Vagina (tissue), 2 donors: Measurements from ENCODE around the gene ZSCAN23. TPM values are rescaled to one million over a fixed set of nuclear protein-coding genes. Genes with fewer than 3 reads are reported as not detected.
A peak's percentile ranks its signal among the peaks of the same experiment; 100 is the strongest.

Source experiments
- DNase-seq, 2 donors: peaks; one replicate each; pipeline ENCODE4 v3.0.0-alpha.2; 2017; ENCODE audit errors: extremely low spot score in 2 of 2
- H3K27ac ChIP-seq: fragments of 200-600 bp; sonication (generic); one replicate; pipeline ENCODE4 v1.5.1; 2019
- H3K27me3 ChIP-seq: fragments of 200-600 bp; sonication (generic); one replicate; pipeline ENCODE4 v1.5.1; 2019
- H3K36me3 ChIP-seq, 2 donors: fragments of 200-600 bp; sonication (generic); one replicate each; pipeline ENCODE4 v1.5.1; 2017 to 2019
- H3K4me1 ChIP-seq: fragments of 200-600 bp; sonication (generic); one replicate; pipeline ENCODE4 v1.5.1; 2019
- H3K4me3 ChIP-seq, 2 donors: fragments of 200-600 bp; sonication (generic); 1 replicate in 1 of 2; 2 replicates in 1 of 2; pipeline ENCODE4 v1.5.1; 2016 to 2019
- H3K9me3 ChIP-seq: fragments of 200-600 bp; sonication (generic); one replicate; pipeline ENCODE4 v1.5.1; 2019
- POLR2A ChIP-seq, 2 donors: fragments of 450-650 bp; IDR thresholded peaks; one replicate each; pipeline ENCODE4 v1.6.1; 2017; ENCODE audit warnings: antibody characterized with exemption in 2 of 2, mild to moderate bottlenecking in 2 of 2, moderate library complexity in 2 of 2
- POLR2AphosphoS5 ChIP-seq, 2 donors: sonication (generic); formaldehyde crosslinking; IDR thresholded peaks; one replicate each; pipeline ENCODE4 v1.9.0; 2017; ENCODE audit warnings: antibody characterized with exemption in 2 of 2, mild to moderate bottlenecking in 2 of 2, low read depth in 1 of 2; ENCODE audit not compliant: insufficient read depth in 1 of 2
- intact Hi-C: fragments of 100-400 bp; cut with DNase I; formaldehyde crosslinking; loops from one replicate; pipeline ENCODE4 v1.15.1; 2023
- small RNA-seq: library from RNA; depleted of rRNA; stranded (forward); fragments of <200 nt; gene quantifications from one replicate; pipeline ENCODE3, GENCODE V24; 2016
- total RNA-seq: library from RNA; depleted of rRNA; stranded (reverse); fragments of >200 nt; gene quantifications from one replicate; pipeline ENCODE4 v1.2.3, GENCODE V29; 2016
- TF ChIP-seq, protein P1 (sequence below), 3 experiments: fragments of 450-650 bp in 2 of 3; fragments of 200-600 bp in 1 of 3; sonication (generic) in 1 of 3; IDR thresholded peaks; one replicate each; pipeline ENCODE4 v1.5.1; 2017 to 2019; ENCODE audit warnings: antibody characterized with exemption in 3 of 3, mild to moderate bottlenecking in 2 of 3, moderate library complexity in 2 of 3

Gene ZSCAN23
- total RNA-seq, 1 donor from 2014 or later = 0.98 TPM

DNA sequence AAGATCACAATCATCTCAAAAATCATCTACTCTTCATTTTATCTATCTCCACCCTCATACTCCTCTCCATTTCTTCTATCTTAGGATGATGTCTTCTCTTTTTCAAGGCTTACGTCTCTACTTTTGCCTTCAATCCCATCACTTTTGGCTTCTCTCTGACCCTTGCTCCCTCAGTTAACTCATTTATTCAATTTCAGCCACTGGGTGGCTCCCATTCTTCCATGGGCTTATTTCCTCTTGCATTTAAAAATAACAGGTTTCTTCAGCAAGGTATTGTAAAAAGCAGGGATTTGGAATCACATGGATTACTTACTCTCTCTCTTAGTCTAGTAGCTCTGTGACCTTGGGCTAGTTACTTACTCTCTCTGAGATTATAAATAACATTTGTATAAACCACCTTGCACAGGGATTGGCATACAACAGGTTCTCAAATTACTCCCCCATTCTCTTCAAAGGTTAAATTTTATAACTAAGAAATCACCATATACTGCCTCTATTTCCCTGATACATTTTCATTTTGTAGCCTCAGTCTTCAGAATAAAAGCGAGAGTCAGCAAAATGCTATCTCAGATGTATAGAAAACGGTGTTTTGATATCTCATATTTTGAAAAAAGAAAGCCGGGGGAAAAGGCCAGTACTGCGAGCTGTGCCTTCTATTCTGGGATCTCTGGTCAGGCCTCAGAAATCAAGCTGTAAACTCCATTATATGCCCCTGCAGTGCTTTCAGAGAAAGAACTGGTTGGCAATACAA lies 49.2 kb downstream of the ZSCAN23 start:
- no peak overlapping the region for H3K4me3 ChIP-seq
- H3K27me3 ChIP-seq = no peaks in the 10 kb centered on the region
- H3K36me3 ChIP-seq = peaks cover 0 to 49% of the 10 kb centered on the region in 2 donors
- TF ChIP-seq POLR2AphosphoS5 (IDR thresholded peaks at IDR 0.05; ENCODE audit: insufficient read depth in 1 of 2, low read depth in 1 of 2) (no peak), POLR2A (IDR thresholded peaks at IDR 0.05) (no peak)
- TF ChIP-seq, protein P1, sequence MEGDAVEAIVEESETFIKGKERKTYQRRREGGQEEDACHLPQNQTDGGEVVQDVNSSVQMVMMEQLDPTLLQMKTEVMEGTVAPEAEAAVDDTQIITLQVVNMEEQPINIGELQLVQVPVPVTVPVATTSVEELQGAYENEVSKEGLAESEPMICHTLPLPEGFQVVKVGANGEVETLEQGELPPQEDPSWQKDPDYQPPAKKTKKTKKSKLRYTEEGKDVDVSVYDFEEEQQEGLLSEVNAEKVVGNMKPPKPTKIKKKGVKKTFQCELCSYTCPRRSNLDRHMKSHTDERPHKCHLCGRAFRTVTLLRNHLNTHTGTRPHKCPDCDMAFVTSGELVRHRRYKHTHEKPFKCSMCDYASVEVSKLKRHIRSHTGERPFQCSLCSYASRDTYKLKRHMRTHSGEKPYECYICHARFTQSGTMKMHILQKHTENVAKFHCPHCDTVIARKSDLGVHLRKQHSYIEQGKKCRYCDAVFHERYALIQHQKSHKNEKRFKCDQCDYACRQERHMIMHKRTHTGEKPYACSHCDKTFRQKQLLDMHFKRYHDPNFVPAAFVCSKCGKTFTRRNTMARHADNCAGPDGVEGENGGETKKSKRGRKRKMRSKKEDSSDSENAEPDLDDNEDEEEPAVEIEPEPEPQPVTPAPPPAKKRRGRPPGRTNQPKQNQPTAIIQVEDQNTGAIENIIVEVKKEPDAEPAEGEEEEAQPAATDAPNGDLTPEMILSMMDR (IDR thresholded peaks at IDR 0.05) = no peak
- no peak overlapping the region for H3K27ac ChIP-seq
- H3K9me3 ChIP-seq = no peaks in the 10 kb centered on the region
- intact Hi-C loops = no loop called here
- no peak for DNase-seq
- H3K4me1 ChIP-seq = peaks cover 34% of the 10 kb centered on the region

GRCh38 chr6:28390688-28391087 lies 52.6 kb downstream of the ZSCAN23 start:
- peaks cover 3% of the 10 kb centered on the region for H3K4me1 ChIP-seq
- intact Hi-C loops = no loop called here
- TF ChIP-seq, protein P1 (IDR thresholded peaks at IDR 0.05) = no peak
- no peak for TF ChIP-seq POLR2A (IDR thresholded peaks at IDR 0.05)
- no peak for TF ChIP-seq POLR2AphosphoS5 (IDR thresholded peaks at IDR 0.05; ENCODE audit: insufficient read depth in 1 of 2, low read depth in 1 of 2)
- H3K4me3 ChIP-seq = no peak overlapping the region
- no peak overlapping the region for H3K27ac ChIP-seq
- no peaks in the 10 kb centered on the region for H3K9me3 ChIP-seq
- DNase-seq = no peak
- no peaks in the 10 kb centered on the region for H3K27me3 ChIP-seq
- peaks cover 0 to 47% of the 10 kb centered on the region in 2 donors for H3K36me3 ChIP-seq

- H3K27ac ChIP-seq = no peak overlapping the region
- H3K27me3 ChIP-seq = no peaks in the 10 kb centered on the region
- peaks cover 0 to 32% of the 10 kb centered on the region in 2 donors for H3K36me3 ChIP-seq
- H3K9me3 ChIP-seq = no peaks in the 10 kb centered on the region
- no peak overlapping the region for H3K4me3 ChIP-seq
- no peak for DNase-seq
- no peak for TF ChIP-seq POLR2AphosphoS5 (IDR thresholded peaks at IDR 0.05; ENCODE audit: insufficient read depth in 1 of 2, low read depth in 1 of 2)
- no peak for TF ChIP-seq POLR2A (IDR thresholded peaks at IDR 0.05)
- TF ChIP-seq, protein P1 (IDR thresholded peaks at IDR 0.05) = no peak
- peaks cover 8% of the 10 kb centered on the region for H3K4me1 ChIP-seq
- intact Hi-C loops = no loop called here
Observed at GRCh38 chr6:28384143-28384533, 59.2 kb downstream of the ZSCAN23 start.

DNA sequence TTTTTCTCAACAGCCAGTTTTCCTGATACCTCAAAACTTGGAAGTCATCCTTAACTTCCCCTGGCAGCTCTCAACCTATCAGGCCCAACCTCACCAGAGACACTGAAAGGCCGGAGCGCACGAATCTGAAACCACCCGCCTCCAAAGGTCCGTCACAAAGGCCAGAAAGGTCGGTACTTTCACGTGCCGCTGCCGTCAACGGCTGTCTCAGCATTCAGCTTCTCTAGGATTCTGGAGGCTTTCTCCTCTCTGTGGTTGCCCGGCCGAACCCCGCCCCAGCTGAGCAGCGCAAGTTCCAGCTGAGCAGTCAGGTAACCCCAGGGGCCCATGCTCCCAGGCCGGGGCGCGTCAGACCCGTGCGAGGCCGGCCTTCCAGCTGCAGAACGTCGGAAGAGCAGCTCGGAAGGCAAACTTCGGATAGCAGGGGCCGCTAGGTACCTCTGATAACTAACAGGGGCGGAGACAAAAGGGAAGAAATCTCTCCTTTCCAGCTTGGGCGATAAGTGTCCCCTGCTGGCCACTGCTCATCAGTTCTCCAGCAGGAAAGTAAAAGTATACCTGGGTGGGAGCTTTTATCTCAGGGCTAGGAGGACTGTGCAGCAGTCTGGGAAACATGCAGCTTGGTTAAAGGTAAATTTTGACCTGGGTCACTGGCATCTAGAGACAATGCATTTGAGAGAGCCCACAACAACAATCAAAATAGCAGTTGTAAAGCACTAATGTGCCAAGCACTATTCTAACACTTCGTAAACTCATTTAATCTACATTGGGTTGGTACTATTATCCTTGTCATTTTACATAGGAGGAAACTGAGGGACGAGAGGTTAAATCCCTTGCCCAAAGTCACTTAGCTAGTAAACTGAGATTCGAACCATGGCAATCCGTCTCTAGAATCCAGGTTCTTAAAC lies 59.8 kb downstream of the ZSCAN23 start:
- Histone ChIP-seq H3K4me1 (peaks cover 8% of the 10 kb centered on the region), H3K9me3 (no peaks in the 10 kb centered on the region), H3K27me3 (no peaks in the 10 kb centered on the region), H3K36me3 (peaks cover 0 to 26% of the 10 kb centered on the region in 2 donors), H3K27ac (peak overlapping the region; percentile 58), H3K4me3 (peak overlapping the region; percentile 42 to 49)
- intact Hi-C loops = no loop called here
- no peak for DNase-seq
- TF ChIP-seq, protein P1 (IDR thresholded peaks at IDR 0.05) = peak in 1 of 3 experiments; percentile 21
- TF ChIP-seq POLR2A (IDR thresholded peaks at IDR 0.05) (no peak), POLR2AphosphoS5 (IDR thresholded peaks at IDR 0.05; ENCODE audit: insufficient read depth in 1 of 2, low read depth in 1 of 2) (peak; percentile 66 to 77)

Small RNA genes lying within 50 kb of the gene (small RNA-seq; reads per million reads assigned to genes)
- gene RNU2-45P = not detected

Other genes starting within 250 kb of the ZSCAN23 start
- 11.3 TPM for gene ZSCAN9, start 218.2 kb downstream of the ZSCAN23 start, total RNA-seq
- gene ZKSCAN4, start 191.2 kb downstream of the ZSCAN23 start, total RNA-seq = 5.9 TPM
- gene NKAPL, start 184.2 kb downstream of the ZSCAN23 start, total RNA-seq = not detected
- 18.7 TPM for gene ZSCAN26, start 176.3 kb downstream of the ZSCAN23 start, total RNA-seq
- gene PGBD1, start 161.9 kb downstream of the ZSCAN23 start, total RNA-seq = 5.2 TPM
- 11.3 TPM for gene ZSCAN31, start 107.3 kb downstream of the ZSCAN23 start, total RNA-seq
- gene ZKSCAN3, start 93.5 kb downstream of the ZSCAN23 start, total RNA-seq = 2.9 TPM
- gene ZSCAN12, start 43.7 kb downstream of the ZSCAN23 start, total RNA-seq = 5.9 TPM
- not detected for gene GPX6, start 72.3 kb upstream of the ZSCAN23 start, total RNA-seq
- not detected for gene GPX5, start 82.4 kb upstream of the ZSCAN23 start, total RNA-seq